Ammon's horn (tissue), 1 donor: ENCODE measurements around the gene SLC6A1.
A peak's percentile ranks its signal among the peaks of the same experiment; 100 is the strongest.
"Not testable (repeated sequence)": the region's sequence is repeated elsewhere in the genome, so short reads cannot be mapped to it uniquely, and the experiment has no call there.

ENCODE experiments used
- DNase-seq: peaks from one replicate; pipeline ENCODE4 v3.0.0-alpha.2; 2016; ENCODE audit warnings: low spot score

Gene SLC6A1

GRCh38 chr3:11059799-11060115 lies 67.2 kb downstream of the SLC6A1 start:
- DNase-seq, result no peak

GRCh38 chr3:11060500-11061251 lies 68.1 kb downstream of the SLC6A1 start:
- peak; percentile 79 for DNase-seq

- DNase-seq, result not testable (repeated sequence)
Observed at GRCh38 chr3:11061268-11061871, 68.8 kb downstream of the SLC6A1 start.

DNA sequence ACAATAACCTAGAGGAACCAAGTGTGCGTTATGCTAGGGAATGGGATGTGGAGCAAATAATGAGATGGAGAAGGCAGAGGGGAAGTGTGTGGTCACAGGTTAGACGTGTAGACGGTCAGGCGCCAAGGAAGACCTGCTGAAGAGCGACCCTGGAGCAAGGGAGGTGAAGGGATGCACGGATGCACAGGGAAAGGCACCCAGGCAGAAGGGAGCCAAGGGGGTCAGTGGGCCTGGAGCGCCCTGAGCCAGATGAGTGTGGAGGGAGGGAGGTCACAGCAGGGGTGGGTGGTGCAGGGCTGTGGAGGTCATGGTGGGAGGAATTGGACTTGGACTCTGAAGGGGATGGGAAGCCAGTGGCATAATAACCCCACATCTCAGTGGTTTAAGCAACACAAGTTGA lies 70.2 kb downstream of the SLC6A1 start:
- no peak for DNase-seq

DNA sequence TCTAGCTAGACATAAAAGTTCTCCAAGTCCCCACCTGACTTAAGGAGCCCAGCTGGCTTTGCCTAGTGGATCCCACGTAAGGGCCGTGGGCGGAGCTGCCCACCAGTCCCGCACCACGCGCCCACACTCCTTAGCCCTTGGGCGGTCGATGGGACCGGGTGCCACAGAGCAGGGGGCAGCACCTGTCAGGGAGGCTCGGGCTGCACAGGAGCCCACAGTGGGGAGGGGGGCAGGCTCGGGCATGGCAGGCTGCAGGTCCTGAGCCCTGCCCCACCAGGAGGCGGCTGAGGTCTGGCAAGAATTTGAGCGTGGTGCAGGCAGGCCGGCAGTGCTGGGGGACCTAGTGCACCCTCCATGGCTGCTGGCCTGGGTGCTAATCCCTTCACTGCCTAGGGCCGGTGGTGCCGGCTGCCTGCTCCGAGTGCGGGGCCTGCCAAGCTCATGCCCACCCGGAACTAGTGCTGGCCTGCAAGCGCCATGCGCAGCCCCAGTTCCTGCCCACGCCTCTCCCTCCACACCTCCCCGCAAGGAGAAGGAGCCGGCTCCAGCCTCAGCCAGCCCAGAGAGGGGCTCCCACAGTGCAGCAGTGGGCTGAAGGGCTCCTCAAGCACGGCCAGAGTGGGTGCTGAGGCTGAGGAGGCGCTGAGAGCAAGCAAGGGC lies 78.7 kb downstream of the SLC6A1 start:
- no peak for DNase-seq

DNA sequence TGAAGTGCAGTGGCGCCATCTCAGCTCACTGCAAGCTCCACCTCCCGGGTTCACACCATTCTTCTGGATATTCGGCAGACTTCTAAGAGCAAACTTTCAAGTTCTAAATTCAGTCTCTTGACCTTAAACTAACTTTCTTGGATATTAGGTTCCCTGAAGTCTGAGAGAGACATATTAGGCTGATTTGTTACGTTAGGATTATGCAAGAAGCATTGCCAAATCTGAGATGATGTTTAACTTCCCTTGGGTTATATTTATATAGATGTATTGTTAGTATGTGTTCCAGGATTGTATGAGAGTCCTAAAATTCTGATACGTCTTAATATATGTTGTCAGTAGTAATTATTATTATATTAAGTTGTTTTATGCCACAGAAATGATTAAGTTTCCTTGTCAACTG lies 80.1 kb downstream of the SLC6A1 start:
- no peak for DNase-seq

DNA sequence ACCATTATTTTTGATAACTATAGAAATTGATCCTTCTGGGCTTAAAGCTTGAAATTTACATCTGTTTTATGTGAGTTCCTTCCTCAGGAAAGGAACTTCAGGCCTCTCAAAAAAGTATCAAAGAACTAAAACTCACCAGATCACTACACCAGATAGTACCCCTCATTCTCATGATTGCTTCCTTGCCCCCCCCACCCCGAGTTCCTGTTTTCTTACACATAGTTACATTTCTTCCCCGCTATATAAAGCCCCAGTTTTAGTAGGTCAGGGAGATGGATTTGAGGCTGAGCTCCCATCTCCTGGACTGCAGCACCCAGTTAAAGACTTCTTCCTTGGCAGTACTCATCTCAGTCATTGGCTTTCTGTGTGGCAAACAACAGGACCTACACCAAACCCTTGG lies 81.5 kb downstream of the SLC6A1 start:
- no peak for DNase-seq

- DNase-seq, result no peak
Observed at GRCh38 chr3:11074451-11074850, 81.9 kb downstream of the SLC6A1 start.

DNA sequence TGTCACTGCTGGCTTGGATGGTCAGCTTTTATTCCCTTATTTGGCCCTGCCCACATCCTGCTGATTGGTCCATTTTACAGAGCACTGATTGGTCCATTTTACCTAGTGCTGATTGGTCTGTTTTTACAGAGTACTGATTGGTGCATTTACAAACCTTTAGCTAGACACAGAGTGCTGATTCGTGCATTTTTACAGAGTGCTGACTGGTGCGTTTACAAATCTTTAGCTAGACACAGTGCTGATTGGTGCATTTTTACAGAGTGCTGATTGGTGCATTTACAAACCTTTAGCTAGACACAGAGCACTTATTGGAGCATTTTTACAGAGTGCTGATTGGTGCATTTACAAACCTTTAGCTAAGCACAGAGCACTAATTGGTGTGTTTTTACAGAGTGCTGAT lies 82.6 kb downstream of the SLC6A1 start:
- not testable (repeated sequence) for DNase-seq

DNA sequence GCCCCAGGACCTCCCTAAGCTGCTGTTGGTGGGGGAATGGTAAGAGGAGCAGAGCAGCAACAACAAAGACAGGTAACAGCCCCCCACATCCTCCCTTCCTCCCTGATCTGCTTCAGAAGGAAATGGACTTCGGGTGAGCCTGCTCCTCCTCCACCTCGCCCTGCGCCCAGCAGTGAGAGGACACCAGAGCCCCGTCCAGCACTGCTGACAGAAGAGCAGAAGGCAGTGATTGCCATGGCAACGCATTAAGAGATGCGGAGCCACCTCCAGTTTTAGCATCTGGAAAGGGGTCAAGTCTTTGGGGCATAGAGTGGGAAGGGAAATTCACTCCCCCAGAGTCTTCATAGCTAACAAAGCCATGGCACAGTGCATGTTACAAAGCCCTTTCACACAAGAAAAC lies 84.2 kb downstream of the SLC6A1 start:
- no peak for DNase-seq

DNA sequence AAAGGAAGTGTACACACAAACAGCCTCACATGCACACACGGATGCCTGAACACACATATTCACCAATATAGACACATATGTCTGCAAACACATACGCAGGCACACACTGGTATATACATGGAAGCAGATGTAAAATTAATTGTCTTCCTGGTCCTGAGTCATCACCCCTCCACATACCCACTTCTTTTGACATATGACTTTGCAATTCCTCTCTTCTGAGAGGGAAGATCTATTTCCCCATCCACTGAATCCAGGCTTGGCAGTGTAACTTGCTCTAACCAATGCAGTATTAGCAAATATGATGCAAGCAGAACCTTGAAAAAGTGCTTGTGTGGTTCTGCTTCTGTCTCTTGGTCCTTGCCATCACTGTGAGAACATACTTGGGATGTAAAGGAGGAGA lies 84.9 kb downstream of the SLC6A1 start:
- no peak for DNase-seq

DNA sequence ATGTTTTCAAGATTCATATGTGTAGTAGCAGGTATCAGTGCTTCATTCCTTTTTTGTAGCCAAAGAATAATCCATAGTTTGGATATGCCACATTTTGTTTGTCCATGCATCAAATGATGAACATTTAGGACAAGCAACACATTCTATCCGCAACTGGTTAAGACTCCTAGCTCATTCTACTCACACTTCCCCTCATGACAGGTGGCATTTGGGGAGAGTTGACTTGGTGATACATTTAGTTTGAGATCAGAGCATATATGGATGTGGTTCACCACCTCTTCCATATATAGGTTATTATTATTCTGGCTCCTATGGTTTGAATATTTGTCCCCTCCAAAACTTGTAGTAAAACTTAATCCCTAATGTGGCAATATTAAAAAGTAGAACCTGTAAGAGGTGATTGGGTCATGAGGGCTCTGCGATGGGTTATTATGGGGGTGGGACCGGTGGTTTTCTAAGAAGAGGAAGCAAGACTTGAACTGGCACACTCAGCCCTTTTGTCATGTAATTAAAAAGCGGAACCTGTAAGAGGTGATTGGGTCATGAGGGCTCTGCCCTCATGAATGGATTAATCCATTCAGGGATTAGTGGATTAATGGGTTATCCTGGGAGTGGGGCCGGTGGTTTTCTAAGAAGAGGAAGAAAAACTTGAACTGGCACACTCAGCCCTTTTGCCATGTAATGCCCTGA lies 86.4 kb downstream of the SLC6A1 start:
- no peak for DNase-seq

- DNase-seq, result no peak
Observed at GRCh38 chr3:11080492-11080891, 87.9 kb downstream of the SLC6A1 start.

GRCh38 chr3:11084098-11084497 lies 91.5 kb downstream of the SLC6A1 start:
- no peak for DNase-seq

DNA sequence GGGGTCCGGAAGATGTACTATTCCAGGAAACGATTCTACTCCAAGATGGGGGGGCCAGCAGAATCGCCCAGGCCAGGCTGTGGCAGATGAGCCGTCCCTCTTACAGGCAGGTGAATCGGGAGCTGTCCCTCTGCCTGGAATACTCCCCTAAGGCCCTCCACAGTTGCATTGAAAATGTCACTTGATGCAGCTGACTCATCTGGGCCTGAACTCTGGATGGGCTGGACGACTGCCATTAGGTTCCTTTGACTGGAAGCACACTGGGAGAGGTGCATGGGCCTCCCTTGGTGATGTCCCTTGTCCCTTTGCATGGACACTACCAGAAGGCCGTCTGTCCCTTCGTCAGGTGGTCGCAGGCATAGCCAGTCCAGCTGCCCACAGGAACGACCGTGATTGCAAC lies 92.1 kb downstream of the SLC6A1 start:
- no peak for DNase-seq

DNA sequence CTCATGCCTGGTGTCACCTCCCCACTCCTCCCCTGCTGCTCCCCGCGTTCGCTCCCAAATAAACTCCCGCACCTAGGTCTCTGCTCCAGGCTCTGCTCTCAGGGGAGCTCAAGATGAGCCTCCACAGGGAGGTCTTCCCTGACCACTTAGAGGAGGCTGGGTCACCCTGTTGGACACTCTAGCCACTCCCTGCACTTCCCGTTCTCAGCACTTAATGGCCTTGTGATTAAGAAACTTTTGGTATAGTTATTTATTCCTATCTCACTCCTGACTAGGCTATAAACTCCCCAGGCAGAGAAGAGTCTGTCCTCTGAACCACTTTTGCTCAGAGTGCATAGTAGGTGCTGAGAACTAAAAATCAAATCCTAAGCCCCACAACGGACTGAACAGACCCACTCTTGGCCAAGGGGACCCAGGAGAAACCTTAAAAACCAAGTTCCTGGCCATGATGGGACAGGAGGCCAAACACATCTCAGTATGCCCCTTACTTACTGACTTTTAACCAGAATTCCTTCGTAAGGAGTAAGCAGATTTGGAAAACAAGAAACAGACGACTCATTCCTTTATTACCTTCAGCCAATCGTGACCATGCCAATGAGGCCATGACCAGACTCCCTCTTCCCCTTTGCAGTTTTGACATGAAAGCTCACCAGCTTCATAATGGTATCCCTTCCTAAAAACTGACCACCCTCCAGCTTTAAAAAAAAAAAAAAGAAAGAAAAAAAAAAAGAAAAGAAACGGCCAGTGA lies 92.7 kb downstream of the SLC6A1 start:
- no peak for DNase-seq

GRCh38 chr3:11086856-11087255 lies 94.3 kb downstream of the SLC6A1 start:
- no peak for DNase-seq

DNA sequence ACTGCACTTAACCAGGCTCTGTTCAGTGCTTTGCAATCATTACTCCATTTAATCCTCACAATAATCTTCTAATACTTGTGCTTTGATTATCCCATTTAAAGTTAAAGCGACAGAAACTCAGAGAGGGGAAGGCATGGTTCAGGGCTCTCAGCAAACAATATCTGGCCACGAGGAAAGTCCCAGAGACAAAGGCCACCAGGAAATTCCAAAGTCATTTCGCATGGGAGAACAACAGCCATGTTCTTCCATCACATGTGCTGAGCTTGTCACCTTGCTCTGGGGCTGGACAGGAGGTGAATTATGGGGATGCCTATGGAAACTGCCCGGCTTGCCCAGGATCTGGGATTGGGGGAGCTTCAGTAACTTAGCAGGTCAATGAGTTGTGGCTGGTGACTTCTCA lies 95.5 kb downstream of the SLC6A1 start:
- DNase-seq, result no peak

DNA sequence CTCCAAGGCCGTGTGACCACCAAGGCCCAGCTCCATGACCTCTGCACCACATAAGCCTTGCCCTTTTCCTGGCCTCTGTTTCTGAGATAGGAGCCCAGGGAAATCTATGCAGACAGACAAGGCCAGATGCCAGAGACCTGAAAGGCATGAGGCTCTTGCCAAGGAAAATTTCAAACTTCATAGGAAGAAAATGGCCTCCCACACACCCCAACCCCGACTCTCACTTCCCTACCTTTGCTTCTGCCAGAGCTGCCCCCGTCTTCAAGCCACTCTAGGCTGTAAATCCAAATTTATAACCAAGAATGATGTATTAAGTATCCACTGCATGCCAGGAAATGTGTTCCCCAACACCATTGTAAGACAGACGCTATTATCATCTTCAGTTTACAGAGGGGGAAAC lies 96.3 kb downstream of the SLC6A1 start:
- DNase-seq, result no peak
